ENCODE measurements around the gene TMEM40.
"Not testable (repeated sequence)": the region's sequence is repeated elsewhere in the genome, so short reads cannot be mapped to it uniquely, and the experiment has no call there.

TMEM40 gene

DNA sequence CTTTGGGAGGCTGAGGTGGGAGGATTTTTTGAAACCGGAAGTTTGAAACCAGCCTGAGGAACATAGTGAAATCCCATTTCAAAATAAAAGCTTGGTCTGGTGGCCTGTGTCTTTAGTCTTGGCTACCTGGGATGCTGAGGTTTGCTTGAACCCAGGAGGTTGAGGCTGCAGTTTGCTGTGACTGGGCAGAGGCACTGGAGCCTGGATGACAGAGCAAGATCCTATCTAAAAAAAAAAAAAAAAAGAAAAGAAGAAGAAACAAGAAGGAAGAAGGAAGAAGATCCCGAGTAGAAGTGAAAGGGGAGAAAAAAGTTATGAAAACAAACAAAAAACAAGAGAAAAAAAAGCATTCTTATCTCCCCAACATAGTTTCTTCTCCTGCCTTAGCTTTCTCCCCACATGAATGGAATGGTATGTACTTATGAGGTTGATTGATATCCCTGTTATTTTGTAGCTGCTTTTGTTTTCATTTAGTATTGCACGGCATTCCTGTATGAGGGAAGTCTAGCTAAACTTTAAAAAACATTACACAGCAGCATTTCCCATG is 42.4 kb downstream of the TMEM40 start:
- no peak for DNase-seq (ENCODE audit: low read depth)

DNA sequence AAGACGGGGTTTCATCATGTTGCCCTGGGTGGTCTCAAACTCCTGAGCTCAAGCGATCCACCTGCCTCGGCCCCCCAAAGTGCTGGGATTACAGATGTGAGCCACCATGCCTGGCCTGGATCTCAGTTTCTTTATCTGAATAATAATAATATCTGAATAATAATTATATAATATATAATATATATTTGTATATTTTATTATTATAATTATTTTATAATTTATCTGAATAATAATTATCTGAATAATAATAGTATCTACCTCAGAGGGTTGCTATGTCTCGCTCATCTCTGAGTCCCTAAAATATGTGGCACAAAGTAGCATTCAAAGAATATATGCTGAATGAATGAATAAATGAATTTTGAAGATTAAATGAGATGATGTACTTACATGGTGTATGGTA is 44.8 kb downstream of the TMEM40 start:
- DNase-seq (ENCODE audit: low read depth): no peak

- DNase-seq (ENCODE audit: low read depth): no peak
These were observed 49.0 kb downstream of the TMEM40 start for GRCh38 chr3:12710062-12710461.

- no peak for DNase-seq (ENCODE audit: low read depth)
These were observed 49.7 kb downstream of the TMEM40 start for GRCh38 chr3:12709334-12709733.

- no peak for DNase-seq (ENCODE audit: low read depth)
These were observed 50.4 kb downstream of the TMEM40 start for GRCh38 chr3:12708584-12709192.

GRCh38 chr3:12707449-12707848 is 51.6 kb downstream of the TMEM40 start:
- no peak for DNase-seq (ENCODE audit: low read depth)

GRCh38 chr3:12706504-12707253 is 52.4 kb downstream of the TMEM40 start:
- DNase-seq (ENCODE audit: low read depth): peak; percentile 43

DNA sequence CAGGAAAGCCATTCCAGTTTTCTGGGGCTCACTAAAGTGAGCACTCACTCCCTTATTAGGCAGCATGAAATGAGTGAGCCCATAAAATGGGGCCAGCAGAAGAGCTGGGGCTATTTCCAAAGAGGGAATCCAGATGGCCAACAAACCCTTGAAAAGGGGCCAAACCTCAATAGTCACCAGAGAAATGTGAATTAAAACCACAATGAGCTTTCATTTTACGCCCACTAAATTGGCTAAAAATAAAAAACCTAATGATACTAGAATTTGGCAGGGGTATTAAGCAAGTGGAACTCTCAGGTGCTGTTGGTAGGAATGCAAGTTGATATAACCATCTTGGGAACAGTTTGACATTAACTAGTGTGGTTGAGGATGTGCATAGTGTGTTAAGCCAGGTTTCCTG is 53.1 kb downstream of the TMEM40 start:
- no peak for DNase-seq (ENCODE audit: low read depth)

DNA sequence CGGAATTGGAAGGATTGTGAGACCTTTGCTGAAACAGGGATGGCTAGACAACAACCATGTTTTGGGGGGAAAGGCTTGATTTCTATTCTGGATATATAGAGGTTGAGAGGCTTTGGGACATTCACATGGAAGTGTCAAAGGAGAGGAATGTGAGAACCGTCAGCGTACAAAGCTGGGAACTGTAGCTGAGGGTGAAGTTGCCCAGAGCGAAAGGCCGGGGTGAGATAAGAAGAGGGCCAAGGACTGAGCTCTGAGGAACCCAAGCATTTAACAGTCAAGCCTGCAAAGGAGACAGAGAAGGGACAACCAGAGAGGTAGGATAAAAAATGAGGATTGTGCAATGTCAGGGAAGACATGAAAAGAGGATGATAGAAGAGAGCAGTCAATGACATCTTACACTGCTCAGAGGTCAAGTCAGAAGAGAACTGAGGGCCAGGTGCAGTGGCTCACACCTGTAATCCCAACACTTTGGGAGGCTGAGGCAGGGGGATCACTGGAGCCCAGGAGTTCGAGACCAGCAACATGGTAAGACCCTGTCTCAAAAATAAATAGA is 53.6 kb downstream of the TMEM40 start:
- DNase-seq (ENCODE audit: low read depth): no peak

GRCh38 chr3:12702501-12702900 is 56.6 kb downstream of the TMEM40 start:
- no peak for DNase-seq (ENCODE audit: low read depth)

DNA sequence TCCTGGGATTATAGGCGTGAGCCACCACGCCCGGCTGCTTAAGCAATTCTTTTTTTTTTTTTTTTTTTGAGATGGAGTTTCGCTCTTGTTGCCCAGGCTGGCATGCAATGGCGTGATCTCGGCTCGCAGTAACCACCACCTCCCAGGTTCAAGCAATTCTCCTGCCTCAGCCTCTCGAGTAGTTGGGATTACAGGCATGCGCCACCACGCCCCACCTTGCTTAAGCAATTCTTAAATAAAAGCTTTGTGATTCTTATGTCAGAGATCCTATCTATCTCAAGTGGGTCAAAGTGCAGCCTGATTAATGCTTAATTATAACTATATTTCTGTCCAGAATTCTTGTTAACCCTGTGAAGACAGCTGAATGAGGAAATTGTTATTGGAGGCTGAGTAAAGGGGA is 57.5 kb downstream of the TMEM40 start:
- DNase-seq (ENCODE audit: low read depth): not testable (repeated sequence)

- no peak for DNase-seq (ENCODE audit: low read depth)
These were observed 58.3 kb downstream of the TMEM40 start for GRCh38 chr3:12700800-12701199.

- no peak for DNase-seq (ENCODE audit: low read depth)
These were observed 63.1 kb downstream of the TMEM40 start for GRCh38 chr3:12695916-12696315.

- no peak for DNase-seq (ENCODE audit: low read depth)
These were observed 63.9 kb downstream of the TMEM40 start for GRCh38 chr3:12695112-12695511.

- DNase-seq (ENCODE audit: low read depth): no peak
These were observed 66.6 kb downstream of the TMEM40 start for GRCh38 chr3:12692444-12692843.

- no peak for DNase-seq (ENCODE audit: low read depth)
These were observed 68.9 kb downstream of the TMEM40 start for GRCh38 chr3:12689997-12690711.

GRCh38 chr3:12687948-12688347 is 71.1 kb downstream of the TMEM40 start:
- DNase-seq (ENCODE audit: low read depth): no peak

- no peak for DNase-seq (ENCODE audit: low read depth)
These were observed 73.0 kb downstream of the TMEM40 start for GRCh38 chr3:12686096-12686495.

Measured in stimulated activated CD4-positive, alpha-beta T cell treated with anti-CD3 and anti-CD28 coated beads, Interleukin-2, amount 100 ng/mL, for 4 hours (primary cell).